ENCODE data around the gene PSPC1.

Gene PSPC1

GRCh38 chr13:19674898-19675297 is 107.8 kb downstream of the PSPC1 start:
- Histone ChIP-seq H3K27me3 (ENCODE audit: control insufficient read depth, insufficient read depth, low read length) (no peaks in the 10 kb centered on the region; the same call in 1 of the 2 replicates), H3K27ac (ENCODE audit: low read length) (no peak overlapping the region), H3K4me1 (ENCODE audit: control insufficient read depth, insufficient read depth, low read length) (no peaks in the 10 kb centered on the region), H3K36me3 (ENCODE audit: control insufficient read depth, insufficient read depth, low read length) (peaks cover 4% of the 10 kb centered on the region; the same call in 1 of the 2 replicates), H3K9me3 (ENCODE audit: control insufficient read depth, insufficient read depth, low read length) (no peaks in the 10 kb centered on the region), H3K4me3 (ENCODE audit: low read length) (no peak overlapping the region)
- WGBS (ENCODE audit: insufficient coverage, insufficient read length) = no CpG with 5 or more reads among the region's 10 CpGs
- DNase-seq (ENCODE audit: low read depth, low spot score) = no peak

- Histone ChIP-seq H3K4me1 (ENCODE audit: control insufficient read depth, insufficient read depth, low read length) (no peaks in the 10 kb centered on the region), H3K9me3 (ENCODE audit: control insufficient read depth, insufficient read depth, low read length) (no peaks in the 10 kb centered on the region), H3K4me3 (ENCODE audit: low read length) (no peak overlapping the region), H3K36me3 (ENCODE audit: control insufficient read depth, insufficient read depth, low read length) (peaks cover 4% of the 10 kb centered on the region; the same call in 1 of the 2 replicates), H3K27me3 (ENCODE audit: control insufficient read depth, insufficient read depth, low read length) (no peaks in the 10 kb centered on the region; the same call in 1 of the 2 replicates), H3K27ac (ENCODE audit: low read length) (no peak overlapping the region)
- DNase-seq (ENCODE audit: low read depth, low spot score) = no peak
- WGBS (ENCODE audit: insufficient coverage, insufficient read length) = no CpG with 5 or more reads among the region's 11 CpGs
These were observed 109.0 kb downstream of the PSPC1 start for GRCh38 chr13:19673473-19674430.

DNA sequence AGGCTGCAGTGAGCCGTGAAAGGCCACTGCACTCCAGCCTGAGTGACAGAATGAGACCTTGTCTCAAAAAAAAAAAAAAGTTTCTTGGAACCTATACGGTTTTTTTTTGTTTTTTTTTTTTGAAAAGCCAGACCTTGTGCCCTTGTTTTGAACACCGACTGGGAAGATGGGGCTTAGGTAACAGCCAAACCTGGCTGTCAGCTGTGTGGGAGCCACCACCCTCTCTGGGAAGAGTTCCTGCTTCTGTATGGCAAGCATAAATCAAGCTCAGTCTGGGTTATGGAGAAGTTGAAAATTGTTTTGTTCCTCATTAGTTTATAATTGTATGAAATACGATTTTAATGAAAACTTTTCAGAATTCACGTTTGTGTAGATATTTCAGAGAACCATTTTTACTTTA is 109.8 kb downstream of the PSPC1 start:
- H3K27ac ChIP-seq (ENCODE audit: low read length) = no peak overlapping the region

DNA sequence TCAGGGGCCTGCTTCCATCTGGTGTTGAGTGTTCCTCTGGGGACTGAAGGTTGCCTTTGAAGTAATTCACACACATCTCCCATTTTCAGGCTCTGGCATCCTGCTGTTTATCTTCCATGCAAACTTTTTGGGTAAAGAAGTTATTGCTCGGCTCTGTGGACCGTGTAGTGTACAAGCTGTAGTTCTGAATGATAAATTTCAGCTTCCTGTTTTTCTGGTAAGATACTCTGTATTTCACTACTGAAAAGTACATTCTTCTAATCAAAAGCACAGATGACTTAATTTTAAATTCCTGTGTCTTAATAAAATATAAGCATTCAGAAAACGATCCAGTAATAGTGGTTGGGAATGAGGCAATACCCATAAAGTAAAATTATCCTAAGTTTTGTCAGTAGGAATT is 112.6 kb downstream of the PSPC1 start:
- Histone ChIP-seq H3K36me3 (ENCODE audit: control insufficient read depth, insufficient read depth, low read length) (peaks cover 8% of the 10 kb centered on the region; the same call in 1 of the 2 replicates), H3K27me3 (ENCODE audit: control insufficient read depth, insufficient read depth, low read length) (no peaks in the 10 kb centered on the region; the same call in 1 of the 2 replicates), H3K9me3 (ENCODE audit: control insufficient read depth, insufficient read depth, low read length) (no peaks in the 10 kb centered on the region), H3K4me3 (ENCODE audit: low read length) (no peak overlapping the region), H3K4me1 (ENCODE audit: control insufficient read depth, insufficient read depth, low read length) (no peaks in the 10 kb centered on the region), H3K27ac (ENCODE audit: low read length) (no peak overlapping the region)
- no CpG with 5 or more reads among the region's 3 CpGs for WGBS (ENCODE audit: insufficient coverage, insufficient read length)
- no peak for DNase-seq (ENCODE audit: low read depth, low spot score)

More for the DNA sequence above, 109.8 kb downstream of the PSPC1 start:
- DNase-seq (ENCODE audit: low read depth, low spot score) = no peak
- H3K27me3 ChIP-seq (ENCODE audit: control insufficient read depth, insufficient read depth, low read length) = no peaks in the 10 kb centered on the region; the same call in 1 of the 2 replicates
- H3K9me3 ChIP-seq (ENCODE audit: control insufficient read depth, insufficient read depth, low read length) = no peaks in the 10 kb centered on the region
- WGBS (ENCODE audit: insufficient coverage, insufficient read length) = 100% methylated on average over 1 of the region's 5 CpGs
- H3K4me3 ChIP-seq (ENCODE audit: low read length) = no peak overlapping the region
- peaks cover 5% of the 10 kb centered on the region; the same call in 1 of the 2 replicates for H3K36me3 ChIP-seq (ENCODE audit: control insufficient read depth, insufficient read depth, low read length)
- H3K4me1 ChIP-seq (ENCODE audit: control insufficient read depth, insufficient read depth, low read length) = no peaks in the 10 kb centered on the region

DNA sequence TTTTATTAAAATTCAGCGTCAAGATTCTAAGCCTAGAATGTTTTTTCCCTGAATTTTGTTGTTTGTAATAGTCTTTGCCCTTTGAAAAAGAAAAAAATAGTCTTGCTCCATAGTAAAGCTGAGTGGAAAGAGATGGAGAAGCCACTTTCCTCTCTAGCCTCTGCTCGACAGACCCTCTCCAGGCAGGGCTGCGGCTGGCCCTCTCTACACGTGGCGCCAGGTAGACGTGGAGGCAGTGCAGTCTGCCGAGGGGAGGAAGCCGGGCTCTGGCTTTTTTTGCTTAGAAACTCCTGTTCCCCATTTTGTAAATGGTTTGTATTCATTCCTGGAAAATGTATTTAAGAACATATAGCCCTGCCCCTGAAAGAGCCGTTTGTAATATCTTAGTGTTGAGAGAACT is 114.0 kb downstream of the PSPC1 start:
- no peak for DNase-seq (ENCODE audit: low read depth, low spot score)
- no peaks in the 10 kb centered on the region; the same call in 1 of the 2 replicates for H3K27me3 ChIP-seq (ENCODE audit: control insufficient read depth, insufficient read depth, low read length)
- no peak overlapping the region for H3K4me3 ChIP-seq (ENCODE audit: low read length)
- H3K36me3 ChIP-seq (ENCODE audit: control insufficient read depth, insufficient read depth, low read length) = peaks cover 6% of the 10 kb centered on the region
- H3K9me3 ChIP-seq (ENCODE audit: control insufficient read depth, insufficient read depth, low read length) = no peaks in the 10 kb centered on the region
- no peaks in the 10 kb centered on the region for H3K4me1 ChIP-seq (ENCODE audit: control insufficient read depth, insufficient read depth, low read length)
- no CpG with 5 or more reads among the region's 9 CpGs for WGBS (ENCODE audit: insufficient coverage, insufficient read length)
- H3K27ac ChIP-seq (ENCODE audit: low read length) = no peak overlapping the region

DNA sequence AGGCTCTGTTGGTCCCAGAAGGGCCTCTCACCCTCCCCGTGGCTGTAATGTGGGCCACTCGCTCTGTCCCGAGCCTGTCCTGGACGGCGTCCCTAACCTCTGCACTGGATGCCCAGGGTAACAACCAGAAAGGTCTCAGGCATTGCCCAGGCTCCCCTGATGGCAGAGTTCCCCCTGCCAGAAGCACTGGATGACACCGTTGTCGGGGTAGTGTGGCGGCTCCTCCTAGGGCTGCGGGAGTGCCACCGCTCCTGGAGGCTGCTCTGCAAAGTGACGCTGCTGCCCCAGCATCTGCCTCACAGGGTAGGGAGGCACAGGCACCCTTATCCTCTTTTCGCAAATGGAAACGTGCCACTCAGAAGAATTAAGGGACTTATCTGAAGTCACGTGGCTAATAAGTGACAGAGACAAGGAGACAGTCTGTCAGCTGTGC is 117.3 kb downstream of the PSPC1 start:
- Histone ChIP-seq H3K9me3 (ENCODE audit: control insufficient read depth, insufficient read depth, low read length) (no peaks in the 10 kb centered on the region), H3K36me3 (ENCODE audit: control insufficient read depth, insufficient read depth, low read length) (peaks cover 12% of the 10 kb centered on the region), H3K27ac (ENCODE audit: low read length) (no peak overlapping the region), H3K4me1 (ENCODE audit: control insufficient read depth, insufficient read depth, low read length) (no peaks in the 10 kb centered on the region), H3K27me3 (ENCODE audit: control insufficient read depth, insufficient read depth, low read length) (no peaks in the 10 kb centered on the region), H3K4me3 (ENCODE audit: low read length) (no peak overlapping the region)
- no peak for DNase-seq (ENCODE audit: low read depth, low spot score)
- WGBS (ENCODE audit: insufficient coverage, insufficient read length) = no CpG with 5 or more reads among the region's 14 CpGs

- Histone ChIP-seq H3K4me1 (ENCODE audit: control insufficient read depth, insufficient read depth, low read length) (no peaks in the 10 kb centered on the region), H3K36me3 (ENCODE audit: control insufficient read depth, insufficient read depth, low read length) (peaks cover 12% of the 10 kb centered on the region), H3K27me3 (ENCODE audit: control insufficient read depth, insufficient read depth, low read length) (no peaks in the 10 kb centered on the region), H3K4me3 (ENCODE audit: low read length) (no peak overlapping the region), H3K27ac (ENCODE audit: low read length) (no peak overlapping the region), H3K9me3 (ENCODE audit: control insufficient read depth, insufficient read depth, low read length) (no peaks in the 10 kb centered on the region)
- WGBS (ENCODE audit: insufficient coverage, insufficient read length) = no CpG with 5 or more reads among the region's 14 CpGs
- no peak for DNase-seq (ENCODE audit: low read depth, low spot score)
These were observed 118.1 kb downstream of the PSPC1 start for GRCh38 chr13:19664481-19665230.

DNA sequence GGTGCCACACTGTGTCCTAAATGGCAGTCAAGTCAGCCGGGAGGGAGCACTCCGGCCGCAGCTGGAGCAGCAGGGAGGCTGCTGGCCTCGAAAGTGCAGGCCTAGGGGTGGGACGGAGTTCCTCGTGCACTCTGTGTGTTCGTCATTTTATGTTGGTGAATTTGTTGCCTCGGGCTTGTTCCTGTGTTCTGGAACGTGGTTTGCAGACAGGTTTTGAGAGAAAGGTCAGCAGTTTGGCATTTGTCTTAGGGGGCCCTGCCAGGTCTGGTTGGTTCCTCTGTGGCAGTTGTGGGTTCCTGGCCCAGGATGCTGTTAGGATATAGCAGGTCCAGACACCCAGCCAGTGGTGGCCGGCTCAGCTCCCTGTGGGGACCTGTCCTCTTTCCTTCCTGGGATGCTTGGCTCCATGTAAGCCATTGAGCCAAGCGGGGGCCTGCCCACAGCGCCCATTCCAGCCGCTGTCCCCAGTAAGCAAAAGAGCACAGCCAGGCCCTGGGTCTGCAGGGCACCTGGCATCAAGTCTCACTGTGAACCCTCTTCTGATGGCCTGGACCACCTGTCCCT is 119.2 kb downstream of the PSPC1 start:
- H3K27me3 ChIP-seq (ENCODE audit: control insufficient read depth, insufficient read depth, low read length) = no peaks in the 10 kb centered on the region
- H3K36me3 ChIP-seq (ENCODE audit: control insufficient read depth, insufficient read depth, low read length) = peaks cover 12% of the 10 kb centered on the region
- H3K4me1 ChIP-seq (ENCODE audit: control insufficient read depth, insufficient read depth, low read length) = no peaks in the 10 kb centered on the region
- H3K9me3 ChIP-seq (ENCODE audit: control insufficient read depth, insufficient read depth, low read length) = no peaks in the 10 kb centered on the region
- no peak overlapping the region for H3K27ac ChIP-seq (ENCODE audit: low read length)
- H3K4me3 ChIP-seq (ENCODE audit: low read length) = no peak overlapping the region
- DNase-seq (ENCODE audit: low read depth, low spot score) = no peak
- WGBS (ENCODE audit: insufficient coverage, insufficient read length) = no CpG with 5 or more reads among the region's 13 CpGs

GRCh38 chr13:19661561-19661960 is 121.2 kb downstream of the PSPC1 start:
- Histone ChIP-seq H3K9me3 (ENCODE audit: control insufficient read depth, insufficient read depth, low read length) (no peaks in the 10 kb centered on the region), H3K4me1 (ENCODE audit: control insufficient read depth, insufficient read depth, low read length) (no peaks in the 10 kb centered on the region), H3K4me3 (ENCODE audit: low read length) (no peak overlapping the region), H3K27ac (ENCODE audit: low read length) (no peak overlapping the region), H3K27me3 (ENCODE audit: control insufficient read depth, insufficient read depth, low read length) (no peaks in the 10 kb centered on the region), H3K36me3 (ENCODE audit: control insufficient read depth, insufficient read depth, low read length) (peaks cover 8% of the 10 kb centered on the region)
- no peak for DNase-seq (ENCODE audit: low read depth, low spot score)
- WGBS (ENCODE audit: insufficient coverage, insufficient read length) = no CpG with 5 or more reads among the region's 15 CpGs

- no peak for DNase-seq (ENCODE audit: low read depth, low spot score)
- Histone ChIP-seq H3K27me3 (ENCODE audit: control insufficient read depth, insufficient read depth, low read length) (no peaks in the 10 kb centered on the region), H3K9me3 (ENCODE audit: control insufficient read depth, insufficient read depth, low read length) (no peaks in the 10 kb centered on the region), H3K4me3 (ENCODE audit: low read length) (no peak overlapping the region), H3K36me3 (ENCODE audit: control insufficient read depth, insufficient read depth, low read length) (peaks cover 8% of the 10 kb centered on the region), H3K27ac (ENCODE audit: low read length) (no peak overlapping the region), H3K4me1 (ENCODE audit: control insufficient read depth, insufficient read depth, low read length) (no peaks in the 10 kb centered on the region)
- no CpG with 5 or more reads among the region's 2 CpGs for WGBS (ENCODE audit: insufficient coverage, insufficient read length)
These were observed 121.6 kb downstream of the PSPC1 start for GRCh38 chr13:19661126-19661525.

All from iPS DF 6.9 (cell line).